Epithelial cell of esophagus (primary cell): ENCODE data around the gene RPL13.

Experiments used
- DNase-seq: peaks from one replicate; pipeline ENCODE4 v3.0.0; 2010; ENCODE audit warnings: low read depth
- H3K4me3 ChIP-seq: 2 replicates; pipeline ENCODE4 v1.5.1; 2011; ENCODE audit warnings: mild to moderate bottlenecking, low read length, control low read depth
- CTCF ChIP-seq: IDR thresholded peaks from 2 replicates; pipeline ENCODE4 v1.5.1; 2011; ENCODE audit warnings: low read depth, mild to moderate bottlenecking, low read length, control low read depth, inconsistent platforms; ENCODE audit not compliant: insufficient read depth; ENCODE audit errors: missing control alignments

RPL13 gene

GRCh38 chr16:89544713-89545043 lies 15.8 kb upstream of the RPL13 start:
- no peak overlapping the region for H3K4me3 ChIP-seq
- TF ChIP-seq CTCF, result no peak
- no peak for DNase-seq

GRCh38 chr16:89545044-89545830 lies 15.2 kb upstream of the RPL13 start:
- no peak for TF ChIP-seq CTCF
- DNase-seq, result no peak
- H3K4me3 ChIP-seq, result no peak overlapping the region

- TF ChIP-seq CTCF, result no peak
Measured at GRCh38 chr16:89545831-89546574, 14.5 kb upstream of the RPL13 start.

GRCh38 chr16:89546781-89547180 lies 13.7 kb upstream of the RPL13 start:
- no peak for DNase-seq
- H3K4me3 ChIP-seq, result no peak overlapping the region

More at GRCh38 chr16:89545831-89546574, 14.5 kb upstream of the RPL13 start:
- DNase-seq, result no peak
- no peak overlapping the region for H3K4me3 ChIP-seq

GRCh38 chr16:89547291-89547690 lies 13.2 kb upstream of the RPL13 start:
- DNase-seq, result no peak
- TF ChIP-seq CTCF, result no peak
- H3K4me3 ChIP-seq, result no peak overlapping the region

More at GRCh38 chr16:89546781-89547180, 13.7 kb upstream of the RPL13 start:
- TF ChIP-seq CTCF, result no peak

- TF ChIP-seq CTCF, result no peak
- no peak for DNase-seq
- no peak overlapping the region for H3K4me3 ChIP-seq
Measured at GRCh38 chr16:89547860-89548259, 12.6 kb upstream of the RPL13 start.
